GM12865 (cell line): ENCODE results near the gene INSRR.
A peak's percentile ranks its signal among the peaks of the same experiment; 100 is the strongest.

Source experiments
- DNase-seq: peaks from one replicate; pipeline ENCODE4 v3.0.0; 2010; ENCODE audit warnings: low read depth
- H3K4me3 ChIP-seq: 2 replicates; pipeline ENCODE4 v1.5.1; 2011; ENCODE audit warnings: mild to moderate bottlenecking, low read depth, low read length, control low read depth
- CTCF ChIP-seq: IDR thresholded peaks from 2 replicates; pipeline ENCODE4 v1.5.1; 2011; ENCODE audit warnings: low read length, control low read depth, low read depth, inconsistent platforms; ENCODE audit not compliant: insufficient read depth; ENCODE audit errors: missing control alignments

Gene INSRR

GRCh38 chr1:156859523-156860112 lies 701 bp upstream of the INSRR start:
- no peak overlapping the region; the same call in 1 of the 2 replicates for H3K4me3 ChIP-seq
- peak; percentile 52 for DNase-seq
- TF ChIP-seq CTCF = no peak

GRCh38 chr1:156858555-156858956 lies 361 bp downstream of the INSRR start:
- no peak for DNase-seq
- no peak overlapping the region for H3K4me3 ChIP-seq

GRCh38 chr1:156857532-156857931 lies 1.4 kb downstream of the INSRR start:
- TF ChIP-seq CTCF = no peak
- DNase-seq = no peak

More at GRCh38 chr1:156858555-156858956, 361 bp downstream of the INSRR start:
- no peak for TF ChIP-seq CTCF

GRCh38 chr1:156856282-156856785 lies 2.6 kb downstream of the INSRR start:
- no peak for DNase-seq
- H3K4me3 ChIP-seq = no peak overlapping the region
- TF ChIP-seq CTCF = no peak

More at GRCh38 chr1:156857532-156857931, 1.4 kb downstream of the INSRR start:
- no peak overlapping the region for H3K4me3 ChIP-seq

GRCh38 chr1:156854634-156855033 lies 4.3 kb downstream of the INSRR start:
- no peak for DNase-seq
- TF ChIP-seq CTCF = no peak
- H3K4me3 ChIP-seq = no peak overlapping the region

GRCh38 chr1:156853761-156854160 lies 5.2 kb downstream of the INSRR start:
- no peak for TF ChIP-seq CTCF
- H3K4me3 ChIP-seq = no peak overlapping the region
- no peak for DNase-seq

GRCh38 chr1:156852418-156852874 lies 6.5 kb downstream of the INSRR start:
- no peak overlapping the region for H3K4me3 ChIP-seq
- TF ChIP-seq CTCF = no peak
- no peak for DNase-seq
